GM12874 (cell line): ENCODE measurements around the gene LGALS7.

Experiments used
- CTCF ChIP-seq: IDR thresholded peaks from 2 replicates; pipeline ENCODE4 v1.5.1; 2011; ENCODE audit warnings: low read depth, mild to moderate bottlenecking, control low read depth, low read length, moderate library complexity; ENCODE audit not compliant: insufficient read depth

LGALS7 gene

DNA sequence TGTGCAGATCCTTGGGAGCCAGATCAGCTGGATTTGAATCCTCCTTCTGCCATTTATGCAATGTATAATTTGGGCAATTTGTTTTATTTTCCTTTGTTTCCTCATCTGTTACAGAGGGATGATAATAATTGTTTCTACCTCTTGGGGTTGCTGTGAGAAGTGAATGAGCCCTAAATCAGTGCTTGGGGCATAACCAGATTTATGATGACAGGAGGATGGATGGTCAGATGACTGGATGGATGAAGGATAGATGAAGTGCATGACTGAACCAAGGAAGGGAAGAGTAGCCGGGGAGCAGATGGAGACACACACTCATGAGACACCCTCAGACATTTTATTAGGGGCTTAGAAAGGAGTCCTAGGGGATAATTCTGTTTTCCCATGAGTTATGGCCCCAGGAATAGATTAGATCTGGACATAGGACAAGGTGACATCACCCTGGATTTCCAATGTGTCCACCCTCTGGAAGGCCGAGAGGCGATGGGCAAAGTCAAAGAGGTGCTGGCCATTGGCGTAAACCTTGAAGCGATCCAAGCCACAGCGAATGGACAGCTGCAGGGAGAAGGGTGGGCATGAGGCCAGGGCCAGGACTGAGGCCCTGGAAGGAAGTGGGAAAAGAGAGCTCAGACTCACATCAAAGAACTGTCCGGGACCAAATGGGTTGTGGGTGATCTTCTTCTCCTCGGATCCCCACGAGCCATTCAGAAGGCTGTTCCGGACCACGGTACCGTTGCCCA is 28.2 kb upstream of the LGALS7 start:
- TF ChIP-seq CTCF: no peak

DNA sequence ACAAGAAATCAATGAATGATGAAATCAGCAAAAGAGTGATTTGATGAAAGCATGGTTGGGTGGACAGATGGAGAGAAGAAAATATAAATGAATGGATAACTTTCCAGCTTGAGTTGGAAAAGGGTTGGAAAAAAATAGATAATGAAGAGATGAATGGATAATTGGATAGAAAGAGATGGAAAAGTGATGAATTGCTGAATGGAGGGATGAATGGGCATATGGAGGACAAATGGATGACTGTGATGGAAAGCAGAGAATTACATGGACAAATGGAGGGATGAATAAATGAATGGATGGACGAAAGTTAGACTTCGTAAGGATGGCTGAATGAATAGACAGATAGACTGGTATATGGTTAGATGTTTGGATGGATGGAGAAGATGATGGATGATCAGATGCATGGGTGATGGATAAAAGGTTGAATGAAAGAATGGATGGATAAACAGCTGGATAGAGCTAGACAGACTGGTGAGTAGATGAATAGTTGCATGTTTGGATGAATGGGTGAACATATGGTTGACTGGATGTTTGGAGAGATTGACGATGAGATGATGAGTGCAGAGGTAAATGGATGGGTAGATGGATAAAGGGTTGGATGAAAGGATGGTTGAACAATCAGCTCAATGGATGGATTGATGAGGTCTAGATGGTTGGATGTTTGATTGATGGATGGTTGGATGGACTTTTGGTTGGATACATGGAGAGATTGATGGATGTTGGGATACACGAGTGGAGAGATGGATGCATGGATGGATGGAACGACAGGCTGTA is 27.4 kb upstream of the LGALS7 start:
- no peak for TF ChIP-seq CTCF

DNA sequence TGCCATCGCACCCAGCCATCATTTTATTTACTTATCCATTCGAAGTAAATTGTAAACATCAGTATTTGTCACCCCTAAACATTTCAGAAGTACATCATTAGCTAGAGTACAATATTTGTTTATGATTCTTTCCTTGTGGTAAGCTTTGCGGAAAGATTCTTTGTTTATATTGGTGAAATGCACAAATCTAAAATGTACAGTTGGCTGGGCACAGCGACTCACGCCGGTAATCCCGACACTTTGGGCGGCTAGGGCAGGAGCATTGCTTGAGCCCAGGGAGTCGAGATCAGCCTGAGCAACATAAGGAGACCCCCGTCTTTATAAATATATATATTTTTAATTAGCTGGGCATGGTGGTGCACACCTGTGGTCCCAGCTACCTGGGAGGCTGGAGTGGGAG is 25.8 kb upstream of the LGALS7 start:
- no peak for TF ChIP-seq CTCF

- TF ChIP-seq CTCF: no peak
These were observed 22.8 kb upstream of the LGALS7 start for GRCh38 chr19:38796154-38796553.

DNA sequence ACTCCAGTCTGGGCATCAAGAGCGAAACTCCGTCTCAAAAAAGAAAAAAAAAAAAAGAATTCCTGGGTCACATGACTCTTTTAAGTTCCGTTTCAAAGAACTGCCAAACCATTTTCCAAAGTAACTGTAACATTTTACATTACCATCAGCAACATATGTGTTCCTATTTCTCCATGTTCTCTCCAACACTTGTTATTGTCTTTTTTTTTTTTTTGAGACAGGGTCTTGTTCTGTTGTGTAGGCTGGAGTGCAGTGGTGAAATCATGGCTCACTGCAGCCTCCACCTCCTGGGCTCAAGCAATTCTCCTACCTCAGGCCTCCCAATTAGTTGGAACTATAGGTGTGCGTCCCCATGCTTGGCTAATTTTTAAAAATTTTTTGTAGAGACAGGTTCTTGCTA is 22.2 kb upstream of the LGALS7 start:
- no peak for TF ChIP-seq CTCF

DNA sequence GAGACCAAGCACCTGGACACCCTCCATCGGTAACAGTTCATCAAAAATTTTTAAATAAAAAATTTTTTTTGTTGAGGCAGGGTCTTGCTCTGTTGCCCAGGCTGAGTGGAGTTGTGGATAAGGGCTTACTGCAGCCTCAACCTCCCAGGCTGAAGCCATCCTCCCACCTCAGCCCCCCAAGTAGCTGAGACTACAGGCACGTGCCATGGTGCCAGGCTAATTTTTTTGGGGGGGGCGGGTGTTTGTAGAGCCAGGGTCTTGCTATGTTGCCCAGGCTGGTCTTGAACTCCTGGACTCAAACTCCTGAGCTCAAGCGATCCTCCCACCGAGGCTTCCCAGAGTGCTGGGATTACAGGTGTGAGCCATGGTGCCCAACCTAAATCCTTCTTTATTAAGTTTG is 20.4 kb upstream of the LGALS7 start:
- TF ChIP-seq CTCF: no peak

DNA sequence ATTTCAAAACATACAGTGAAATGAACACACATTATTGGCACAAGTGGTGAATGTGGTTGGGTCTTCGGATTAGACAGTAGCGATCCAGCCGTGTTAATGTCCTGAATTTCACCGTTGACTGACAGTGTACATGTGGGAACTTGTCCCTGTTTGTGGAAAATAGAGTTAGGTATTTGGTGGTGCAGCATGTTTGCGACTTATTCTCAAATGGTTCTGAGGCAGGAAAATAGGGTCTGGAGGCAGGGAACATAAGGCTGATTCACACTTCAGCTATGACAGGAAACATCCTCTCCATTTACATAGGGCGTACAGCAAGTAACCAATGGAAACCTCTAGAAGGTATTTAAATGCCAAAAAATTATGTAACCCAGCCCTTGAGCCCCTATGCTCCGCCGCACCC is 19.9 kb upstream of the LGALS7 start:
- TF ChIP-seq CTCF: no peak
